ENCODE measurements around the gene ZNF490. TPM values are rescaled to one million over a fixed set of nuclear protein-coding genes. Genes with fewer than 3 reads are reported as not detected.
"Not testable (repeated sequence)": the region's sequence is repeated elsewhere in the genome, so short reads cannot be mapped to it uniquely, and the experiment has no call there.

The ZNF490 gene
- 8.0 and 9.3 TPM in 2 replicates for total RNA-seq (2014; rRNA removed; shearing (Covaris generic))

DNA sequence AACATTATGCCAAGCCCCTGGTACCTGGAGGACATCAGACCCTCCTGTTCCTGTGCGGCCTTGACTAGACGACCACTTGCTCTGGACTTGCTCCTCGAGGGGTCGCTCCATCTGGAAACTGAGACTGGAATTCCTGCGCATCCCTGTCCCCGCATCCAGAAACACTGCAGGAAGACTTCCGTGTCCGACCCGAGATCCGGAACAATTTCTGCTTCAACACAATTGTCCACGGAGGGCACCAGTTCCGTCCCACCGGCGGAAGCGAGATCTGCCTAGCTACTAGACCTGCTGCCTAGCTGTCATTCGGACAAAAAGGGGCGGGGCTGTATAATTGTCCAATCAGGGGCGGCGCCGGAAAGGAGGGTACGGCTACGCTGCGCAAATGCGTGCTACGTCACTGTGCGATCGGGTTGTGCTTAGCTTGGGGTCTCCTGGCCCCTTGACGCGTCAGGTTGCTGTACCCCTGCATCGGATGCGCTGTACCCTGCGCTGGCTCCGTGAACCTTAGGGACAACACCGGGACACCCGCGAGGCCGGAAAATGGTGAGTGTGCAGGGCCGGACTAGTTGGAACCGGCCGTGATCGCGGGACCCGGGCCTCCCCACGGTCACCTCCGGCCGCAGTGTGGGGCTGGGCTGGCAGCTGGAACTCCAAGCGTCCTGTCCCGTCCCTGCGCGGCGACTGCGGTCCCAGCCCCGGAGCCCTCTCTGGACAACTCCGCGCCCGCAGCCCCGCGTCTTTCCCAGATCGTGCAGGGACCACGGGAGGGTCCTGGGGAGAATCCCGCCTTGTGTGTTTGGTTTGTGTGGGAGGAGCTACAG lies at the start of gene ZNF490, which contains the start of gene ZNF791:
Gene ZNF490, minus strand, starts transcription at position 274 of the 821 bp plus-strand sequence. Its CDS starts 133 bp downstream, at position 141.
Gene ZNF791, plus strand, starts transcription at position 381 of the 821 bp plus-strand sequence. Its CDS starts 160 bp downstream, at position 541.
- H3K9me3 ChIP-seq (replicated peaks), result no peaks in the 10 kb centered on the region
- H3K27ac ChIP-seq, result peak within 1 kb of the TSS; percentile 62
- DNase-seq, result peak; percentile 100
- H3K36me3 ChIP-seq, result peaks cover 38% of the 10 kb centered on the region
- H3K4me1 ChIP-seq, result peaks cover 4% of the 10 kb centered on the region
- H3K4me3 ChIP-seq, result peak within 1 kb of the TSS; percentile 92
- no peaks in the 10 kb centered on the region for H3K27me3 ChIP-seq

DNA sequence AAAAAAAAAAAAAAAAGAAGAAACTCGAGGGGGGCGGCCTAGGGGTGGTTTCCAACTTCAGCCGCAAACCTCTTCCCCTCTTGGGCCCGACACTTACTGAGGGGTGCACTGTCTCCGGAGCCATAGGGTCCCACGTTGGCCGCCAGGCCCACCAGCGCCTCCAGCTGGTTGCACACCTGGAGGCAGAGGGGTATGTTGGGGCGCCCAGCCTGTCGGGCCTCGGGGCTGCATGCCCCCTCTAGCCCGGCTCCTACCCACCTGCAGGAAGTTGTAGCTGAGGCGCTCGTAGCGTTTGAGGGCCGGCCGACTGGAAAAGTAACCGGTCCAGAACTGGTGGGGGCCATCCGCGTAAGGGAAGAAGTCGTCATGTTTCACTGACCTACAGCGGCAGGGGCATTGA lies 47.4 kb upstream of the ZNF490 start:
- Histone ChIP-seq H3K4me3 (no peak overlapping the region), H3K27ac (no peak overlapping the region), H3K9me3 (replicated peaks) (no peaks in the 10 kb centered on the region; the same call in 1 of the 2 replicates), H3K4me1 (no peaks in the 10 kb centered on the region), H3K36me3 (peaks cover 63% of the 10 kb centered on the region), H3K27me3 (no peaks in the 10 kb centered on the region)
- no peak for DNase-seq

DNA sequence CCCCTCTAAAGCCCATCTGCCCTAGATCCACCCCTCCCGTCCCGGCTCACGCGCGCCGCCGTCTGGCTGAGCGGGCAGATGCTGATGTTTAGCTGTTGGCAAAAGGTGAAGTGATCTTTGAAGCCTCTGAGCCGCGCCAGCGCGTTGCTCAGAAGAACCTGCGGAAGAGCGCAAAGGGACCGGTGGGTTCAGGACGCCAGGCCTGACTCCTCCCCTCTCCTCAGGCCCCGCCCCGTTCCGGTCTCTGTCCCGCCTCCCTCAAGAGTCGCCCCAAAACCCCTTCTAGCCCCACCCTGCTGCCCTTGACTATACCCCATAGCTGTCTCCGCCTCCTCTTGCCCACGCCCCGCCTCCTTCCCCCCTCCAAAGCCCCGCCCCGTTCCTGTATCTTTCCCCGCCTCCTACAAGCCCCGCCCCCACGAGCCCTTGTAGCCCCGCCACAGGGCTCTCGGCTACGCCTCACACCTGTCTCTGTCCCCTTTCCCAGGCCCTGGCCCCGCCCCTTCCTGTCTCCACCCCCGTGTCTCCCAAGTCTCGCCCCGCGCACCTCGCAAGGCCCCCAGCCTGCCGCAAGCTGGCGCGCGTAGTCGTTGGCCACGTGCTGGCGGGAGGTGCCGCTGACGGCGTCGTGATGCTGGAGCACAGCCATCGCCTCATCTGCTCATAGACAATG lies 46.4 kb upstream of the ZNF490 start:
- peak in 1 of 2 experiments; percentile 42 for DNase-seq
- Histone ChIP-seq H3K27ac (no peak overlapping the region), H3K4me1 (no peaks in the 10 kb centered on the region), H3K36me3 (peaks cover 55% of the 10 kb centered on the region), H3K9me3 (replicated peaks) (no peaks in the 10 kb centered on the region; the same call in 1 of the 2 replicates), H3K4me3 (no peak overlapping the region), H3K27me3 (no peaks in the 10 kb centered on the region)

DNA sequence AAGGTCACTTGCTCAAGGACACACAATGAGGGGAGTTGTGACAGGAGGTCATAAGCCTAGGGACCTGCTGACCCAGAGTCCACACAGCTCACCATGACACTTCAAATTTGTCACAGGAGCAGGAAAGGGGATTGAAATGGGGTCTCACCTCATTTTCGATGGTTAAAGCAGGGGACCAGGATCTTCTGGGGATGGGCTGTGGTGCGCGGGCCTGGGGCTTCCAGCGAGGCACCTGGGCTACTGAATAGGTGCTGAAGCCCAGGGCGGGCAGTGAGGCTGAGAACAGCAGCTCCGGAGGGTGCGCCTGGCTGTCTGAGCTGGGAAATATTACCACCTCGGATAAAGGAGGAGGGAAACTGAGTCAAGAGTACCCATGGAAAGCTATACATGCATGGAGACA lies 44.9 kb upstream of the ZNF490 start:
- DNase-seq, result no peak
- no peak overlapping the region for H3K4me3 ChIP-seq
- H3K4me1 ChIP-seq, result no peaks in the 10 kb centered on the region
- H3K9me3 ChIP-seq (replicated peaks), result no peaks in the 10 kb centered on the region; the same call in 1 of the 2 replicates
- no peak overlapping the region for H3K27ac ChIP-seq
- peaks cover 44% of the 10 kb centered on the region for H3K36me3 ChIP-seq
- no peaks in the 10 kb centered on the region for H3K27me3 ChIP-seq

DNA sequence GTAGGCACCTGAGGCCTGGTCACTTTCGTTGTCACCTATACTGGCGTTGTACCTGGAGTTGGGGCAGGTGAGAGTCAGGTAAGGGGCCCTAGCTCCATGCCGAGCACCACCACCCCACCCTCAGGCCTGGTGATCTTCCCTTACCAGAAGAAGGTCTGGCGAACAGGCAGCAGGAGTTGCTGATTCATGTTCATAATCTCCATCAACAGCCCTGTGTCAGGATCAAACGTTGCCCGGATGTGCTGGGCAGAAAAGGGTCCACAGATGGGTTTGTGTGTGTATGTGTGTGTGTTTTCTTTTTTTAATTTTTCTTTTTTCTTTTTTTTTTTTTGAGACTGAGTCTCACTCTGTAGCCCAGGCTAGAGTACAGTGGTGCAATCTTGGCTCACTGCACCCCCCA lies 41.6 kb upstream of the ZNF490 start:
- H3K4me3 ChIP-seq, result no peak overlapping the region
- H3K9me3 ChIP-seq (replicated peaks), result peaks cover 4% of the 10 kb centered on the region
- H3K36me3 ChIP-seq, result peaks cover 26% of the 10 kb centered on the region
- H3K4me1 ChIP-seq, result no peaks in the 10 kb centered on the region
- DNase-seq, result no peak
- H3K27ac ChIP-seq, result no peak overlapping the region
- no peaks in the 10 kb centered on the region for H3K27me3 ChIP-seq

DNA sequence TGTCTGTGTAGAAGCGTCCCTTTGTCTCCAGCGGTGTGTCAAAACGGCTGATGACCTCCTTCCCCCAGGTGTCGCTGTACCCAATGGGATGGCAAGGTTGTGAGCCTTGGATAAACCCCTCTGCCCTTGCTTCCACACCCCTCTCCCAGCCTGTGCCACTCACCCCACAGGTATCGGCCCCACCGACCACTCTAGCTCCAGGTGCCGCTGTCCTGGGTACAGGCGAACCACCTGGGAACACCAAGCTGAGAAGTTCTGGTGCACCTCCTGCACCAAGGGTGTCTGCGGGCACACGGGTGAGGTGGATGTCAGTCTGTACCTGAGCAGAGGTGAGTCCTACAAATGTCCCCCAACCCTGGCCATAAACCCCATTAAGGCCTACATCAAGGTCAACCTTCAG lies 39.3 kb upstream of the ZNF490 start:
- H3K36me3 ChIP-seq, result peaks cover 13% of the 10 kb centered on the region
- no peak for DNase-seq
- H3K4me3 ChIP-seq, result no peak overlapping the region
- H3K27me3 ChIP-seq, result no peaks in the 10 kb centered on the region
- H3K27ac ChIP-seq, result no peak overlapping the region
- peaks cover 4% of the 10 kb centered on the region for H3K9me3 ChIP-seq (replicated peaks)
- H3K4me1 ChIP-seq, result no peaks in the 10 kb centered on the region

DNA sequence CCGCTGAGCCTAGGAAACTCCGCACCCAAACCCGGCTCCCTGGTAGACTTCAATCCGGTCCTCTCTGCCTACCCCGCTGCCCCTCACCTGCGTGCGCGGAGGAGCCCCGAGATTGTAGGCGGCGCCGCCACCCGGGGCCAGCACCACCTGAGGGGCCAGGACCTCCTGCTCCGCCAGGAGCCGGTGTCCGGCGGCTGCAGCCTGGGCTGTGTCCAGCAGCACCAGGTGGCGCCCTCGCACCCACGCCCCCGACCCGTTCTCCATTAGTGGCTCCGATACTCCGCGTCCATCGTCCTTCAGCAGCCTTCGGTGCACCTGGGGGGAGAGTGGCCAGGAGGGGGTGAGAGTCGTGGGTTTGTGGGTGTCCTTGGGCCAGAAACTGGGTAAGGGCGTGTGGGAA lies 37.5 kb upstream of the ZNF490 start:
- Histone ChIP-seq H3K27me3 (no peaks in the 10 kb centered on the region), H3K4me1 (no peaks in the 10 kb centered on the region), H3K4me3 (no peak overlapping the region), H3K27ac (no peak overlapping the region), H3K9me3 (replicated peaks) (peaks cover 4% of the 10 kb centered on the region), H3K36me3 (0 out of 2 replicates have a peak, but pooled peaks cover 2% of the 10 kb centered on the region)
- DNase-seq, result no peak

DNA sequence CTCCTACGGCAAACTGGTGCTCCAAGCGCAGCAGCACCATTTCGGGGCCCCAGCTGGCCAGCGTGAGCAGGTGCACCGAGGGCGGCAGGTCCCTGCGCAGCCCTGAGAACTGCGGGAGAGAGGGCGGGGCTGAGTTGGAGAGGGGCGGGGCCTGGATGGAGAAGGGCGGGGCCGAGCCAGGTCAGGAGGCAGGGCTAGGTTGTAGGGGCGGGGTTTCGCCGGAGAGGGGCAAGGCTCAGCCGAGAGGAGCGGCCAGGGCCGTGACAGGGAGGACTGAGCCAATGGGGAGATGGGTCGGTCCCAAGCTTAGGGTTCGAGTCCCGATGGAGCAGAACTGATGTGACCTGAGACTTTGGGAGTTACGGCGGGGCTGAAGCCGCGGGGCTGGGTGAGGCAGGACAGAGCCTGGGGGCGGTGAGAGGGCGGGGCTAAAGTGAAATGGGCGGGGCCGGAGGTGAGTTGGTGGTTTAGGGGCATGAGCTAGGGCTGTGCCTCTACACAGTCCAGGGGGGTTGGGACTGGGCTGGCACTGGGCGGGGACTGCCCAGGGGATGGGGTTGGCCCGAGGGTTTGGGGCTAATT lies 37.0 kb upstream of the ZNF490 start:
- Histone ChIP-seq H3K36me3 (0 out of 2 replicates have a peak, but pooled peaks cover 2% of the 10 kb centered on the region), H3K27ac (no peak overlapping the region), H3K27me3 (no peaks in the 10 kb centered on the region), H3K4me3 (no peak overlapping the region), H3K9me3 (replicated peaks) (peaks cover 4% of the 10 kb centered on the region), H3K4me1 (no peaks in the 10 kb centered on the region)
- DNase-seq, result peak in 1 of 2 experiments; percentile 33

DNA sequence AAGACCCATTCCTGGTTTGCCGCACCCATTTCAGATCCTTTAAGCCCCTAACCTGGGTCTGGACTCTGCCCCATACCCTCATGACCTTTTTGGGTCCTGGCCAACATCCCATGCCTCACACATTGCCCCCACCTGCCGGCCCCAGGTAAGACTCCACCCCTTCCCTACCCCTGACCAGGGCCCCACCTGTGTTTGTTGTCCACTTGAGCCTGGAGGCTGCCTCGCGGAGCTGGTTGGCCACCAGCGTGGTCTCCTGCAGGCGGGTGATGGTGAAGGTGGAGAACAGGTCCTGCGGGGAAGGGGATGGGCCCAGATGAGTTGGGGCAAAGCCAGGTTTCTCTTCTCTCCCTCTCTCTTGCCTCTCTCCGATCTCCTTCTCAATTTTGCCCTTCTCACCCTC lies 36.4 kb upstream of the ZNF490 start:
- no peak overlapping the region for H3K27ac ChIP-seq
- H3K4me3 ChIP-seq, result no peak overlapping the region
- no peaks in the 10 kb centered on the region for H3K27me3 ChIP-seq
- DNase-seq, result no peak
- H3K9me3 ChIP-seq (replicated peaks), result peaks cover 4% of the 10 kb centered on the region
- H3K4me1 ChIP-seq, result no peaks in the 10 kb centered on the region
- 0 out of 2 replicates have a peak, but pooled peaks cover 2% of the 10 kb centered on the region for H3K36me3 ChIP-seq

DNA sequence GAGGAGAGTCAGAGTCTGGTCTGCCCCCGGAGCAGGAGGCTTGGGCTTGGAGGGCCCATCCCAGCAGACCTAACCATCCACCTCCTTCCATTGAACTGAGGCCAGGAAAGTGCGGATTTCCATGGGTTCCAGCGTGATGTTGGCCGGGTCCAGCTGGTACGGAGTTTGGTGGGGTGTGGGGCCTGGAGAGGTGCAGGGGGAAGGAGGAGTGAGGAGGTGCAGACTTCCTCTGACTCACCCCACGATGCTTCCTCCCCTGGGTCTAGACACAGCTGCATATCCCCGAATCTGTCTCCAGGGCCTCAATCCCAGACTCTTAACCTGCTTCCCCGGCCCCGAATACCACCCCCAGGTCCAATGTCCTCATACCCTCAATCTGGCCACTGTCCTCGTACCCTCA lies 35.9 kb upstream of the ZNF490 start:
- H3K4me1 ChIP-seq, result no peaks in the 10 kb centered on the region
- no peak for DNase-seq
- no peak overlapping the region for H3K4me3 ChIP-seq
- no peaks in the 10 kb centered on the region for H3K27me3 ChIP-seq
- H3K36me3 ChIP-seq, result 0 out of 2 replicates have a peak, but pooled peaks cover 2% of the 10 kb centered on the region
- no peak overlapping the region for H3K27ac ChIP-seq
- H3K9me3 ChIP-seq (replicated peaks), result peaks cover 4% of the 10 kb centered on the region

DNA sequence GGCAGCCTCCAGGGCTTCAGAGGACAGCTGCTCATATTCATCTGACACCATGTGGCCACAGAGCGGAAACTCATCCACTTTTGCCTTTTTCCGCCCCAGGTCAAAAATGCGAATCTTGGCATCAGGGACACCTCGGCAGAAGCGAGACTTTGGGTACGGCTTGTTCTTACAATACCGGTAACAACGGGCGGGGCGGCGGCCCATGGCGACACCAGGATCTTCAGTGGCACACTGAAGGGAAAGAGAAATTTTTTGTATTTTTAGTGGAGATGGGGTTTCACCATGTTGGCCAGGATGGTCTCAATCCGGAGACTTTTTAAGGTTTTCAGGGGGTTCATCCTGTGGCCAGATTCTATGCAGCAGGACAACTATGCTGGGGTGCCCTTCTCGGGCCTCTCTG lies 33.1 kb upstream of the ZNF490 start:
- H3K36me3 ChIP-seq; H3K27ac ChIP-seq; H3K4me3 ChIP-seq; H3K27me3 ChIP-seq; H3K9me3 ChIP-seq (replicated peaks); DNase-seq; H3K4me1 ChIP-seq: not testable (repeated sequence)

DNA sequence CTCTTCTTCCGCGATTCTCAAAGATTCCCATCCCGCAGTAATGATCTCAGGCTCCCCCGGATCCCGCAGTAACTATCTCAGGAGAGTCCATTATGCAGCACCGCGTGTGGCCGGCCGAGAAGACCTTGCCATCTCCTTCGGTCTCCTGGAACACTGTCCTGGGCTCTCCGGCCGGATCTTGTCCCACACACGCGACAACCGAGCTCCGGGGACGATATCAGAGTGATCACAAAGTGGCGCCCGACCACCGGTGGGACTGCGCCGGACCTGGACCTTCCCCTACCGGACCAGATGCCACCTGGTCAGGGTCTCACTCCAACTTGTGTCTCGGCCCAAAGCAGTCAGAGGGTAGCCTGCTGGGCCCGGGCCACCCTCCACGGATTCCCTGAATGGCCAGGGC lies 31.9 kb upstream of the ZNF490 start:
- H3K36me3 ChIP-seq, result no peaks in the 10 kb centered on the region
- H3K4me3 ChIP-seq, result no peak overlapping the region
- peaks cover 5% of the 10 kb centered on the region; the same call in 1 of the 2 replicates for H3K9me3 ChIP-seq (replicated peaks)
- H3K27me3 ChIP-seq, result no peaks in the 10 kb centered on the region
- no peaks in the 10 kb centered on the region for H3K4me1 ChIP-seq
- no peak overlapping the region for H3K27ac ChIP-seq
- no peak for DNase-seq

DNA sequence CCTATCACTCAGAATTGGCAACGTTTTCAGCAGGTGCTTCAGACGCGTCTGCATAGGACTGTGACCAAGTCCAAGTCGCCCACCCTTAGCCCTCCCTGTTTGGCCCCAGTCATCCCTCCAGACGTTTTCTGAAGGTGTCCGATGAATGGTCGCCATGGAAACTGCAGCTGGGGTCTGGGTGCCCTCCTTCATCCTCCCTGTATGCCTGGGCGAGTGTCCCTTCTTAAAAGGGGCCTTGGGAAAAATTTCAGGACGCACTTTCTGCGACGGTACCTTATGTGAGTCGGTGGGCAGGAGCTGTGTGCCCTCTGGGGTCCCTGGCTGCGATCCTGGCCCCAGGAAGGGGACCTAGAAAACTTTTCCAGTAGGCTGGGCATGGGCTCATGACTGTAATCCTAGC lies 30.8 kb upstream of the ZNF490 start:
- Histone ChIP-seq H3K4me1 (no peaks in the 10 kb centered on the region), H3K9me3 (replicated peaks) (peaks cover 10% of the 10 kb centered on the region; the same call in 1 of the 2 replicates), H3K36me3 (no peaks in the 10 kb centered on the region), H3K27ac (no peak overlapping the region), H3K4me3 (no peak overlapping the region), H3K27me3 (no peaks in the 10 kb centered on the region)
- DNase-seq, result no peak

DNA sequence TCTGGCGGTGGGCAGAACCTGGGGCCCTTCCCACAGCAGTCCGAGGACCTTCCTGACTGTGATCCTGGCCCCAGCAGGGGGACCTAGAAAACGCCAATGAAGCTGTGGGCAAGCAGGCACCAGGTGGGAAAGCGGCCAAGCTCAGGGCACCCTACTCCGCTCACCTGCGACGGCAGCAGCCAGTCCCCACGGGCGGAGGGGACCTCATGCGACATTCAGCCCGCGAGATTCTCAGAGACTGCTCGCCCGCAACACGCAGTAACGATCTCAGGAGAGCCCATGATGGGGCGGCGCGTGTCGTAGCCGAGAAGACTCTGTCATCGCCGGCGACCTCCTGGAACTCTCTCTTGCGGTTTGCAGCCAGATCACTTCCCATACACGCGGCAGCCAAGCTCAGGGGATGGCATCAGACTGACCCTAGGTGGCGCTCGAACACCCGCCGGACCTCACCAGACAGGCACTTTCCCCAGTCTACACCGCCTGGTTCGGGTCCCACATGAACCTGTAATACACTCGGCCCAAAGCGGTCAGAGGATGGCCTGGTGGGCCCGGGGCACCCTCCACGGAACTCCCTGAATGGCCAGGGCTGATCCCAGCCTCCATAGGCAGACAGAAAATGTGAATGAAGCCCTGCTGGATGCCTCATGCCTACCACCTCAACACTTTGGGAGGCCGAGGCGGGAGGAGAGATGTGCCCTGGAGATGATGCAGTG lies 29.4 kb upstream of the ZNF490 start:
- peak in 1 of 2 experiments; percentile 30 for DNase-seq
- Histone ChIP-seq H3K4me3 (no peak overlapping the region), H3K27ac (no peak overlapping the region), H3K27me3 (no peaks in the 10 kb centered on the region), H3K9me3 (replicated peaks) (peaks cover 10% of the 10 kb centered on the region; the same call in 1 of the 2 replicates), H3K36me3 (no peaks in the 10 kb centered on the region), H3K4me1 (no peaks in the 10 kb centered on the region)

Data from SJCRH30 (cell line).